GM18907 (cell line): ENCODE measurements around the gene ACTRT2.

Experiments used
- ATAC-seq: cut with Tn5 transposase; IDR thresholded peaks from one replicate; pipeline ENCODE4 v1.9.1; 2021; ENCODE audit warnings: mild to moderate bottlenecking, moderate library complexity; ENCODE audit not compliant: unreplicated experiment

ACTRT2 gene

DNA sequence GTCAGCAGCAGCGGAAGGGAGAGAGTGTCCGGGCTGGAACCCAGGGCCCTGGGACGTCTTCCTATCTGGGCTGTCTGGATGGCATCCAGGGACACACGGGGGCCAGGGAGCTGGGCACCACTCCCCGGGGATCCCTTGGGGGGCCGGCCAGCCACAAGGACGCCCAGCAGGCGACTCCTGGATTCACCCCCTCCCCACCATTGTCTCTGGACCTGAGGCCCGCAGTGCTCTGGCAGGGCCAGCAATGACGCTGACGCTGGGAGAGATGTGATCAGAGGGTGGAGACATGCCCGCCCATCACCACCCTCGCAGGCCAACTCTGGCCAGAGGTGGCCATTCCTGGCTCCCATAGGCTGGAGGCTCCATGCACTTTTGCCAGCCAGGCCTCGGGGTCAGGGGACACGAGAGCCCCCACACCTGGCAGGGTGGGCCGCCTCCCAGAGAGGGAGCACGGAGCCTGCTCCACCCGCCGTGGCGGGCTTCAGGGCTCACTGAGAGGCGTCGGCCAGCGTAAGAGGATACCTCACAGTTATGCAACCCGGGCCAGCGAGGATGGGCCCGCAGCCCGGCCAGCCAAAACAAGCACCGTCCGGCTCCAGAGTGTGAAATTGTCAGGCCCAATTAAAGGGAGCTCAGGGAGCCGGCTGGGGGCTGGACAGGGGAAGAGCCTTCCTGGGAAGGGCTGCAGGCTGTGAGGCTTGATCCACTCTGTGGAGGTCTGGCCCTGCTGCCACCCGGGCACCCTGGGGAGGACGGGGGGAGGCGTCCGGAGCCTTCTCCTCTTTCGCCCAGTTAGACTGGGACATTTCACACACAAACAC is 10.3 kb downstream of the ACTRT2 start:
- ATAC-seq: no peak

DNA sequence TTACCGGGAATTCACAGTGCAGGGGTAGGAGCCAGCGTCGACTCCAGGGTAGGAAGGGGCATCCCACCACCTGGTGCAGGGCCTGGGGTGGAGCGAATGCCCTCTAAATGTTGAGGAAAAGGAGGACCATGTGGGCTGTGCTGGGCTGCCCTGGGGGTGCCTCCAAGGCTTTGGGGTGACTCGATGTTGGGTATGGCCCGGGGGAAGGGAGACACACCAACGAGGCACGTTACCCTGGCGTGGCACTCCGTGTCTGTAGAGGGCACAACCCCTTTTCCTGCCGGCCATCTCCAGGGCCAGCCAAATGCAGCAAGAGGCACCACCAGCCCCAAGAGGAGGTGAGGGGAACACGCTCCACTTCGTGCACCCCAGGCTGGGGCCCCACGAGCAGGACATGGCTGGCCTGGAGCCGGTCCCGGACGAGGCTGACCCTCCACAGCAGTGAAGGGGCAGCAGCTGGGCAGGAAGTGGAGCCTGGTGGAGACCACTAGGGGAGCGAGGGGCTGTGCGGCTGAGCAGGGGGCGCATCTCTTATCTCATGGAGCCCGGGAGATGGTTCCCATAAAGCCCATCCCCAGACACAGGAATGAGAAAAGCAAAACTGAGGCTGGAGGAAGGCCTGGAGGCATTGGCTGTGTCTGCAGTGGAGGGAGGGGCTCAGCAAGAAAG is 11.2 kb downstream of the ACTRT2 start:
- ATAC-seq: no peak

DNA sequence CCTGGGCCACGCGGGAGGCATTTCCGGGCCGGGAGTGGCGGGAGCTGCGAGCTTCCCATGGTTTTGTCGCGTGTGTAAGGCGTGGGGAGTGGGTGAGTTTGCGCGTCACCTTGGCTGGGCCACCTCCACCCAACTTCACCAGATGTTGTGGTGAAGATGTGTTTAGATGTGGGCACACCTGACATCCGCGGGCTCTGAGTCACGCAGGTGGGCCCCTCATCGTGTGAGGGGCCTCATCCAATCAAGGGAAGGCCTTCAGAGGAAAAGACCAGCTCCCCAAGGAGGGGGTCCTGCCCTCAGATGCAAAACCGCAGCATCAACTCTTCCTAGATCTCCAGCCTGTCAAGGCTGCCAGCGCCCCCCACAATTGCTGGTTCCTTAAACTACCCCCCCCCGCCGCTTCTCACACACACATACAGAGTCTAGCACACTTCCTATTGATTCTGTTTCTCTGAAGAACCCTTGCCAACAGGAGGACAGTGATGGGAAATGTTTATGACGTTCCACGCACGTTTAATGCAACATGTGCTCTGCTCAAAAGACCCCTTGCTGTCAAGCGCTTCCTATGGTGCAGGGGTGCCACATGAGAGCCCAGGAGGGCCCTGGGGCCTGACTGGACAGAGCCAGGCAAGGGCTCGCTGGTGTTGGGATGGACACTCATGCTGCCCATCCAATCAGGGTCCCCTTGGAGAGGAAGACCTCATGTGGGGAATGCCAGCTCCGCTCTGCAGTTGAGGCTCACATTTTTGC is 11.9 kb downstream of the ACTRT2 start:
- ATAC-seq: no peak

DNA sequence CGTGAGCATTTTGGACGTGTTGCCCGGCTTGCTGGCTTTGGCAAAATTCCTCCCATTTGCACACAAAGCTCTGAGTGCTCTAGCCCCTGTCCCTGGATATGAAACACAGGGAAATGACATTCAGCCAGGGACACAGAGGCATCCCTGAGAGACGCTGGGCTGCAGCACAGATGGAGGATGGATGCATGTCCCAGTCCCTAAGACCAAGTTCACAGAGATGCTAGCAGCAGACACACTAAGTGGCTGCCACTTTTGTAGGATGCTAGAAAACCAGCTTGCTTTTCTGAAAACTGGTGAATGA is 12.5 kb downstream of the ACTRT2 start:
- no peak for ATAC-seq

DNA sequence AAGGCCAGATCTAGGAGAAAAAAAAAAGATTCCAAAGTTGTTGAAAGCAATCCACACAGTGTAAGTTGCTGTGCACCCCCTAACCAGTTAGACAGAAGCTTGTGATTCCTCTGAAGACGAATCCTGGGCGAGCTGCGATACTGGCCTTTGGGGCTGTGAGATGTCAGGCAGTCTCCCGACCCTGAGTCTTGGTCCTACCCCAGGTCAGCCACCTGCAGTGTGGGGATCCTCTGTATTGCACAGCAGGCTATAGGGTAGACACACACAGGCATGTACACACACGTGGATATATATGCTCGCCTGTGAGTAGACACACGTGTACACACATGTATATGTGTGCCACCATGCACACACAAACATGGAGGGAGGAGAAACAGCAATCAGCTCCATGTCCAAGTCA is 12.9 kb downstream of the ACTRT2 start:
- no peak for ATAC-seq

DNA sequence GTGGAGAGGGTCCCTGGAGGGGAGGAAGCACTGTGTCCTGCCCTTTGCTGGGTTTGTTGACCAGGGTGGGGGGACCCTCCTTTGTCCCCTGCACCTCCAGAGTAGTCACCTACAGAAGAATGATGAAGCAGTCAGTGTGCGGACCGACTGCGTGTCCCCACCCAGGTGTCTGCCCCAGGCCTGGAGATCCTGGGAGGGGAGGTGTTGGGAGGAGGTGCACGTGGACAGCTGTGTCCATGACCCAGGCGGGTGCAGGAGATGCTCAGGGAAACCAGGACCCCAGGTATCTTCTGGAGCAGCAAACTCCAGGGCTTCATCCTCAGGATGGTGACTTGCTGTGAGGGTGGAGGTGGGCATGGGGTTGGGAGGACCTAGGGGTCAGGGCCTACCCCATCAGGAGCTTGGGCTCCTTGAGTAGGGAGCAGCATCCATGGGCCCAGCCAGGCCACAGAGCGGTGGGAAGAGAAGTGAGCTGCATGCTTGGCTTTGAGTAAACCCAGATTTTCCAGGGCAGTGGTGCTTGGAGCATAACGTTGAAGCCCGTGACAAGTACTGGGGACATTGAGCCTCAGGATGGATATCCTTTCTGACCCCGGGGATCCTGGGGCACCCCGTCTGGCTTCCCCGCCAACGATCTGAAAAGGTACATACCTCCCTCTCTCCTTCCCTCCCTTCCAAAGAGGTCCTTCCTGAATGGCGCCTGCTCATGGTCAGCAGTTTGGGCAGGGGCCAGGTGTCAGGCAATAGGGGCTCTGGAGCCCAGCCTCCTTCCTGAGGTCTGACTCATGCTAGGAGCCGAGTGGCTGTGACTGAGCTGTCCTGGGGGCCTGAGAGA is 13.7 kb downstream of the ACTRT2 start:
- ATAC-seq: no peak

DNA sequence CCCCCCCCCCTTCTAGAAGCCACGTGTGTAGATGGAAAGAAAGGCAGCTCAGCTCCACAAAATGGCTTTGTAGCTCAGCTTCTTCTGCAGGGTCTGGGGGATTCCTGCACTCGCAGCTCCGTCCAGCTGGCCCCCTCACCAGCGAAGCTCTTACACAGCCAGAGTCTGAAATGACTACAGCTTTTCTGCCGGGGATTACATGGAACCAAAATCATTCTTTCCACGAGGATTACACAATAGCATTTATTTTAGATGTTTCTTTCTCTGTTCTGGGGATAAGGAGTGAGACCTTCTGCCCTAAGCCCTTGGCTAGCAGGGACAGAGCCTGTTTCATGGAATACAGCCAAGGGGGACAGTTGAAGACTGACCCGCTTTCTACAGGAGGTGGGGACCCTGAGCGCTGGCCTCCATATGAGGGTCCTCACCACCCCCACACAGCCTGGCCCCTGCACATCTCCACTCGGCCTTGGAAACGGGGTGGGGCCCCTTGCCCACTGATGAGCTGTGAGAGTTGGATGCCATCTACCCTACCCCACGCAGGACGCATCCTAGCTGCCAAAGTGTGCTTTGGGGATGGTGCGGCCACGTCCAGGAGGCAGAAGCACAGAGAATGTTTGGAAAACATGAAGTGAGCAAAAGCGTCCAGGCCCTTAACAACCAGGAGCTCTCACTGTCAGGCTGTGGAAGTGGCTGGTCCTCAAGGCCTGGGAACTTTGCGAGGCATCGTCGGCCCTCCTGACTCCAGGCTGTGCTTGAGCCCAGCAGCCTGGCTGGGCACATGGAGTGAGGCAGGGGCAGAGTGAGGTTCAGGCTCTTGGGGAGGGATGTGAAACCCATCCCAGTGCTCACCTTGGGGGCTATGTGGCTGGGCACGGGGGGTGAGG is 14.5 kb downstream of the ACTRT2 start:
- ATAC-seq: no peak

DNA sequence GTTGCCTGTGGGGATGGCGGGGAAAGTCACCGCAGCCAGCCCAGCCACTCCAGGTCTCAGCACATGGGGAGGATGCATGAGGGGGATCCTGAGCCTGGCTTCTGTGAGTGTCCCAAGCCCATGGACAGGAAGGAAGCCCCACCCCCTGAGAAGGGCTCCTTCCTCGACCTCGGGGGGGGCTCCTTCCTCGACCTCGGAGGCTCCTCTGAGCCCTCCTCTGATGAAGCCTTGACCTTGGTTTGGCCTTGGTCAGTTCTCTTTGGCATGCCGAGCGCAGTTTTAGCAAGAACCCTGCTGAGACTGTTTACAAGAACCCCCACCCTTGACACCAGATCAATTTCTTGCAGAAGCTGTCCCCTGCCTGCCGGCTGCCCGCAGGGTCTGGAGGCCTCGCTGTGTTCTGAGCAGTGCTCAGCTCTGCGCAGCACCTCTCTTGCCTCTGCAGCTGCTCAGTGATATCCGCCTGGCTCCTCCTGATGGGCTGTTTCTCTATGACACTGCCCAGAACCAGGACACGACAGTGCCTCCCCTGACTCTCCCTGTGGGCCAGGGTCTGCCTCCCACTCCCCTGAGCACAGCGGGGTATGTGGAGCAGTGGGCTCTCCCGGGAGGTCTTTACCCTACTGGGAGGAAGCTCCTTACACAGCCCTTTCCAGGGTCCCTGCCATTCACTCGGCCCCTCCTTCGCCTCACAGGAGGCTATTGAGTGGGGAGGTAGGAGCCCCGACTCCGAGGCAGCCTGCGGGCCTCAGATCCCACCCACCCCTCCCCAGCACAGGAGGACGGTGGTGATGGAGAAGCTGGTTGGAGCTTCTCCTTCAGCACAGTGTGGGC is 15.4 kb downstream of the ACTRT2 start:
- ATAC-seq: no peak

DNA sequence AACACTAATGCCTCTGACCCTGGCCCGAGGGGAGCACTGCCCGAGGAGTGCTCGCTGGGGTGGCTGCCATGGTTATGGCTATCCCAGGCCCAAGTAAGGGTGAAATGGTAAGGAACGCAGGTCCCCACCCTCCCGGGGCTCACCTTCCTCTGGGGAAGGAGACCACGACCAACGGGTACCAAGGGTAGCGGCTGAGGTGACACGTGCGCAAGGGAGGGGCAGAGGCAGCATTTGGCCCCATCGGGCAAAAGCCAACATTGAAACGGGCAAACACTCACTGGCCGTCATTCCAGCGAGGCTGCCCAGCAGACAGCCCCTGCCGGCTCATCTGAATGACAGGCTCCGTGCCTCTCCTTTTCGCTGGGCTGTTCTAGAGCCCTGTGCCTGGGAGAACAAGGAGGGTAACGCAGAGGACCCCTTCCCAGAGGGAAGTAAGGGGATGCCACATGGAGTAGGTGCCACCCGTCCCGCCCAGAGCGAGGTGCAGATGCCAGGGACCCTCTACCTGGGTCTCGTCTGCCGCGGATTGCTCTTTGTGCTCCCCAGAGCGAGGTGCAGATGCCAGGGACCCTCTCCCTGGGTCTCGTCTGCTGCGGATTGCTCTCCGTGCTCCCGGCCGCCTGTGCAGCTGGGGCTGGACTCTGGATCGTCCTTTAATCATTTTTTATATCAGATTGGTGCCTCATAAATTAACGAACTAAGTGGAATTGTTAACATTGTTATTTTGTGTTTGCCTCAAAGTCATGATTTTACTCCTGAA is 16.2 kb downstream of the ACTRT2 start:
- no peak for ATAC-seq

DNA sequence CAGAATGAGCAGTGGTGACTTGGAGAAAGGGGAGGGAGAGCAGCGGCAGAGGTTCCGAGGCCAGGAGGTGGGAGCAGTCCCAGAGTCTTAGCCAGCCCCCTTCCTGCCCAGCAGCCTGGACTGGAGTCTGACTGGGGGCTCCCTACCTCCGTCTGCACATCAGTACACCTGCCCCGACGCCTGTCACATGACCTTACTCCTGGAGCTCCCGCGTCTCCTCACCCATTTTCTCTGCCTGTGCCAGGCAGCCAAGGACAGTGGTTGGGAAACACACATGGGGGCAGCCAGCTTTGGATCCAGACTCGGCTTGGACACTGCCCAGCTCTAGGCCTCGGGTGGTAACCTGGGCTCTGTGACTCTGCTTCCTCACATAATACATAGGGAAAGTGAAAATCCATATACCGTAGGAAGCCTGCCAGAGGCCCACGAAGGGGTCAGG is 16.9 kb downstream of the ACTRT2 start:
- ATAC-seq: no peak

DNA sequence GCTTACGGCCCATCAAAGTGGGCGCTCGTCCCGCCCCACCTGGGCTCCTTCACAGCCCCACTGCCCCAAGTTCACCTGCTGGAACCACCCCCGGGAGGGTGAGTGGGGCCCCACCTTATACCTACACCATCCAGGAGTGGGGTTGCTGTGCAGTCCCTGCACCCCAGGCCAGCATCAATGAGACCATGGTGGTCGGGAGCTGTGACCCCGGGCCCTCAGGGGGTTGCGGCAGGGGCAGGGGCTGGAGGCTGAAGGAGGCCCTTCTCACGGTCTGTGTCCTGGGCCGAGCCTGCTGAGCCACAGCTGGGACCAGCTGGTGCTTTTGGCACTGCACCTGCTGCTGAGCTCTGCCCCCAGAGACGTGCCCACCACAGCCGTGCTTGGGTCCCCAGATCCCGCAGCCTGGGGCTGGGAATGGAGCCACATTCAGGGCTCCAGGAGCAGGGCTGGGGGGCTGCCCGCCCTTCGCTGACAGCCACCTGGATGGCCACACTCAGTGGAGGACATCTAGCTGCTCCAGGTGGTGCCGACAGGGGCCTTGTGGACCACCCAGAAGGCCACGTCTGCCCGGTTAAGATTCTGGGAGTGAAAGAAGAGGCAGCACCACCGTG is 17.4 kb downstream of the ACTRT2 start:
- no peak for ATAC-seq

DNA sequence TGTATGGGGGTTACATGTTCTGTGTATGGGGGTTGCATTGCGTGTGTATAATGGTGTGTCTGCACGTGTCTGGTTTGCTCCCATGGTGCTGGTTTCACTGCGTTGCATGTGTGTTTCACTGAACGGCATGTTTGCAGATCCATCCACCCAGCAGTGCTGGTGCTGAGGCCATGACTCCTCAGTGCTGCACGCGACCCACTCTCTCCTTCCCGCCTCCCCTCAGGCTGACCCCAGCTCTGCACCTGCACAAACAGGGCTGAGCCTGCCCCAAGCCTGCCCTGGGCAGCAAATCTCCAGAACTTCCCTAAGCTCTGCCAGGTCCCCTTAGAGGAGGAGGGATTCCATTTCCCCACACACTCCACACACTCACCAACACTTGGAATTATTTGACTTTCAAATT is 18.7 kb downstream of the ACTRT2 start:
- no peak for ATAC-seq

DNA sequence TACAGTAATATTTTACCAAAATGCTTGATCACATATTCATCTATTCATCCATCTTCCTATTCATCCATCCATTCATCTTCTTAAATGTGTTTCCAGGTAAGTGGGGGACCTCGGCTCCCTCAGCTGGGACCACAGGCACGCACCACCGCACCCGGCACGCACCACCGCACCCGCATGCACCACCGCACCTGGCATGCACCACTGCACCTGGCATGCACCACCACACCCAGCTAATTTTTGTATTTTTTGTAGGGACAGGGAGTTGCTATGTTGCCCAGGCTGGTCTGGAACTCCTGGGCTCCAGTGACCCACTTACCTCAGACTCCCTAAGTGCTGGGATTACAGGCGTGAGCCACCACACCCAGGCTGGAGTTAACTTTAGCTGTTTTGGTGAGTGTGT is 21.2 kb downstream of the ACTRT2 start:
- no peak for ATAC-seq

DNA sequence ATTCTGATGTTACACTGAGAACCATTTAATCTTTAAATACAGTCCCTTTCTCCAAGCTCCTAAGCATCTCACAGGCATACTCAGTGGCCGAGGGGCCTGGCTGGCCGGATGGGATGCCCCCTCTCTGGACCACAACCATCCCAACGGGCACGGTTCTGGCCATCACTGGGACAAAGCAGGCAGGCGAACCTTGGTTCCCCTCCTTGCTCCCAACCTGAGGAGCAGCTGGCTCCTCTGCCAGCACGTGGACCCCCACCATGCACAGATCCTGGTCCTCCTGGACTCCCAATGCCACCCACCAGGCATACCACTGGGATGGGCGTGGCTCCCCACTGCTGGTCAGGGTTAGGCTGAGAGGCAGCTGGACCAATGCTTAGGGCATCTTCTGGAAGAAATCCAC is 27.9 kb downstream of the ACTRT2 start:
- ATAC-seq: no peak

DNA sequence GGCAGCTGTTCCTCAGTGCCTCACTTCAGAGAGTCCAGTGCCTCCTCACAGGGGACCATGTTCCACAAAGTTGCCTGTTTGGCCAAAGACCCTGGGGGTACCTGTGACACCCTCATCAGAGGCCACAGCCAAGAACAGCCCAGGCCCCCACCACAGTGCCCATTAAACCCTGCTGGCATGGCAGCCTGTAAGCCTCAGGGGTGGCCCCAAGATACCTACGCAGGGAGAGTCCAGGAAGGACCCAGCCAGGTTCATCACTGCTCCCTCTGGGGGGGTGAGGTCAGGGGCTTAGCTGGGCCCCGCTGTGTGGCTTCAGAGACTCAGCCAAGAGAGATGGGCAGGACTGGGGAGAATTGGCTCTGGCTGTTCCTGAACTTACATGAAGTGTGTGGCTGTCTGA is 28.6 kb downstream of the ACTRT2 start:
- no peak for ATAC-seq

DNA sequence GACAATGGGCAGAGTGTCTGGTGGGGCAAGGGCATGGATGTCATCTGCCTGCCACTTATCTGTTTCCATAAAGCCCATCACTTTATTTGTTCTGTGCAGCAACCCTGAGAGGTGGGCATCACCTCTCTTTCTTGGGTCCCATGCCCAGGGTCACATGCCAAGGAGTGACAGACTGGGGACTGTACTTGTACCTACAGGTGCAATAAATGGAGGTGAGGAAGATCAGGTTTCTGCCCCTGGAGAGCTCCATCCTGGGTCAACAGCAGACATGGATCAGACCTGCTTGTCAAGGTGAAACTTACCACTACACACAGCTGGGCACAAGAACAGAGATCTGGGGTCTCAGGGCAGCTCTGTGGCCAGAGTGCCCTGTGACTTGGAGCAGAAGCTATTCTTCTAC is 29.3 kb downstream of the ACTRT2 start:
- no peak for ATAC-seq

DNA sequence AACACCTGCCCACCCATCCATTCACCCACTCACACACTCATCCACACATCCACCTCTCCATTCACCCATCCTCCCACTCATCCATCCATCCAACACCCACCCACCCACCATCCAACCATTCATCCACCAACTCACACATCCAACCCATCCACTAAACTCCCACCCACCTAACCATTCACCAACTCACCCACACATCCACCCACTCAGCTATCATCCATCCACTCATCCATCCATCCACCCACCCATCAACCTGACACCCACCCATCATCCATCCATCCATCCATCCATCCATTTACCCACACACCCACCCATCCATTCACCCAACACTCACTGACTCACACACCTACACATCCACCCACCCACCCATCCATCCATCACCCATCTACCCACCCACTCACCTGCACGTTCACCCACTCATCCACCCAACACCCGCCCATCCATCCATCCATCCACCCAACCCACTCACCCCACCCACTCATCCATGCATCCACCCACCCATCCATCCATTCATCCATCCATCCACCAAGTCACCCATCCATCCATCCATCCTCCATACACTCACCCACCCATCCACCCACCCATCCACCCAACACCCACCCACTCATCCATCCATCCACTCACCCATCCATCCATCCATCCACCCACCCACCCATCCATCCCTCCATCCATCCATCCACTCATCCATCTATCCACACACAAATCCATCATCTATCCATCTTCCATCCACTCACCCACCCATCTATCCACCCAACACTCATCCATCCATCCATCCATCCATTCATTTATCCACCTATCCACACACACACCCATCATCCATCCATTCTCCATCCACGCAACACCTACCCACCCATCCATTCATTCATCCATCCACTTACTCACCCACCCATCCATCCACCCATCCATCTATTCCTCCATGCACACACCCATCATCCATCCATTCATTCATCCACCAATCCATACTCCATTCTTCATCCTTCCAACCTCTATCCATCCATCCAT is 30.3 kb downstream of the ACTRT2 start:
- ATAC-seq: no peak
